ENCODE data around the gene MAGEA11. TPM values are rescaled to one million over a fixed set of nuclear protein-coding genes. Genes with fewer than 3 reads are reported as not detected.
"Not testable (repeated sequence)": the region's sequence is repeated elsewhere in the genome, so short reads cannot be mapped to it uniquely, and the experiment has no call there.

Gene MAGEA11
- total RNA-seq, 4 donors from 2014 or later, result not detected

GRCh38 chrX:149757206-149758067, 45.6 kb downstream of the MAGEA11 start:
- no peaks in the 10 kb centered on the region for H3K36me3 ChIP-seq
- TF ChIP-seq POLR2AphosphoS5 (IDR thresholded peaks at IDR 0.05) (no peak), POLR2A (IDR thresholded peaks at IDR 0.05; ENCODE audit: low read depth) (no peak), EP300 (IDR thresholded peaks at IDR 0.05) (no peak), CTCF (IDR thresholded peaks at IDR 0.05) (no peak)
- H3K27ac ChIP-seq (replicated peaks in 1 of 4), result no peak overlapping the region
- intact Hi-C loops (cut with DNase I), result no loop called here
- no peak overlapping the region for H3K4me3 ChIP-seq
- H3K9me3 ChIP-seq, result no peaks in the 10 kb centered on the region
- H3K4me1 ChIP-seq, result no peaks in the 10 kb centered on the region
- DNase-seq (ENCODE audit: extremely low spot score), result no peak
- peaks cover 0 to 15% (median 0%) of the 10 kb centered on the region in 4 donors for H3K27me3 ChIP-seq
- WGBS, result 70% methylated on average over 5 of the region's 8 CpGs

- intact Hi-C loops (cut with DNase I), result no loop called here
- H3K36me3 ChIP-seq, result no peaks in the 10 kb centered on the region
- no peaks in the 10 kb centered on the region for H3K9me3 ChIP-seq
- no peak for TF ChIP-seq POLR2A (IDR thresholded peaks at IDR 0.05; ENCODE audit: low read depth)
- TF ChIP-seq EP300 (IDR thresholded peaks at IDR 0.05), result no peak
- TF ChIP-seq POLR2AphosphoS5 (IDR thresholded peaks at IDR 0.05), result no peak
- no peak for TF ChIP-seq CTCF (IDR thresholded peaks at IDR 0.05)
- H3K27me3 ChIP-seq, result peaks cover 0 to 15% (median 0%) of the 10 kb centered on the region in 4 donors
- H3K4me3 ChIP-seq, result no peak overlapping the region
- 66% methylated on average over 5 of the region's 18 CpGs for WGBS
- H3K4me1 ChIP-seq, result no peaks in the 10 kb centered on the region
- no peak for DNase-seq (ENCODE audit: extremely low spot score)
- no peak overlapping the region for H3K27ac ChIP-seq (replicated peaks in 1 of 4)
Measured at GRCh38 chrX:149758068-149758714, 46.3 kb downstream of the MAGEA11 start.

- intact Hi-C loops (cut with DNase I); H3K4me1 ChIP-seq; DNase-seq (ENCODE audit: extremely low spot score); H3K27ac ChIP-seq (replicated peaks in 1 of 4); H3K9me3 ChIP-seq; H3K4me3 ChIP-seq; H3K36me3 ChIP-seq: not testable (repeated sequence)
- peaks cover 0 to 15% (median 0%) of the 10 kb centered on the region in 4 donors for H3K27me3 ChIP-seq
- 95% methylated on average over 14 of the region's 17 CpGs for WGBS
Measured at GRCh38 chrX:149758715-149759078, 46.8 kb downstream of the MAGEA11 start.

GRCh38 chrX:149759824-149760223, 48.0 kb downstream of the MAGEA11 start:
- Histone ChIP-seq H3K27me3 (peaks cover 0 to 11% (median 0%) of the 10 kb centered on the region in 4 donors), H3K36me3 (no peaks in the 10 kb centered on the region), H3K4me3 (no peak overlapping the region), H3K9me3 (no peaks in the 10 kb centered on the region), H3K4me1 (no peaks in the 10 kb centered on the region), H3K27ac (replicated peaks in 1 of 4) (no peak overlapping the region)
- TF ChIP-seq POLR2AphosphoS5 (IDR thresholded peaks at IDR 0.05), result no peak
- TF ChIP-seq EP300 (IDR thresholded peaks at IDR 0.05), result no peak
- no peak for TF ChIP-seq CTCF (IDR thresholded peaks at IDR 0.05)
- TF ChIP-seq POLR2A (IDR thresholded peaks at IDR 0.05; ENCODE audit: low read depth), result no peak
- 96% methylated on average over 5 of the region's 7 CpGs for WGBS
- DNase-seq (ENCODE audit: extremely low spot score), result no peak
- intact Hi-C loops (cut with DNase I), result no loop called here

GRCh38 chrX:149760965-149761364, 49.1 kb downstream of the MAGEA11 start:
- H3K36me3 ChIP-seq, result no peaks in the 10 kb centered on the region
- TF ChIP-seq EP300 (IDR thresholded peaks at IDR 0.05) (no peak), POLR2A (IDR thresholded peaks at IDR 0.05; ENCODE audit: low read depth) (no peak), CTCF (IDR thresholded peaks at IDR 0.05) (no peak)
- H3K27me3 ChIP-seq, result peaks cover 0 to 4% (median 0%) of the 10 kb centered on the region in 4 donors
- H3K4me1 ChIP-seq, result no peaks in the 10 kb centered on the region
- WGBS, result 84% methylated on average over 3 of the region's 3 CpGs
- H3K4me3 ChIP-seq, result no peak overlapping the region
- no peaks in the 10 kb centered on the region for H3K9me3 ChIP-seq
- DNase-seq (ENCODE audit: extremely low spot score), result no peak
- intact Hi-C loops (cut with DNase I), result no loop called here
- H3K27ac ChIP-seq (replicated peaks in 1 of 4), result no peak overlapping the region

- H3K36me3 ChIP-seq; DNase-seq (ENCODE audit: extremely low spot score); H3K27ac ChIP-seq (replicated peaks in 1 of 4); intact Hi-C loops (cut with DNase I); H3K27me3 ChIP-seq; H3K9me3 ChIP-seq; H3K4me1 ChIP-seq; H3K4me3 ChIP-seq: not testable (repeated sequence)
- WGBS, result 85% methylated on average over 4 of the region's 22 CpGs
Measured at GRCh38 chrX:149761858-149762674, 50.2 kb downstream of the MAGEA11 start.
